ENCODE measurements around the gene WDR35.

WDR35 gene

DNA sequence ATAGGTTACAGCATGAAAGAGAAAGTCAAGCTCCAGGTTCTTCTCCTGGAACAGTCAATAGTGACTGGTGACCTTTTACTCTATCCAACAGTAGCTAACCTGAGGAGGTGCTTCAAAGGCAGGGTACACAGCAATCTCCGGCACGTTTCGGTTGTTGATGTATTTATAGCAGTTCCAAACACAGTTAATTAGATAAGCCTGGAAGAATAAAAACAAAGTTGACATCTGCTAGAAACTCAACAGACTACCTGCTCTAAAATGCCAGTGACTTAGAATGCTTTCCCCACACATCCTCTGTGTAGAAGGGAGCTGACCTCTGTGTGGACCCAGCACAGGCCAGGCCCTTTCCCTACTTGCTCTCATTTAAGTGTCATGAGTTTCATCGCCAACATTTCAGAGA is 44.3 kb upstream of the WDR35 start:
- H3K4me3 ChIP-seq (IDR thresholded peaks at IDR 0.05; ENCODE audit: insufficient read depth, low read depth, low read length), result no peak overlapping the region
- H3K4me1 ChIP-seq (ENCODE audit: low read depth, poor library complexity, severe bottlenecking), result no peaks in the 10 kb centered on the region
- H3K79me2 ChIP-seq (ENCODE audit: insufficient read depth, low read depth), result no peaks in the 10 kb centered on the region; the same call in 1 of the 2 replicates
- H3K36me3 ChIP-seq (ENCODE audit: insufficient read depth), result peaks cover 12% of the 10 kb centered on the region; the same call in 1 of the 2 replicates
- no peak overlapping the region for H2AFZ ChIP-seq (ENCODE audit: low read depth)
- no peaks in the 10 kb centered on the region for H4K20me1 ChIP-seq (ENCODE audit: insufficient read depth)
- H3K4me2 ChIP-seq, result no peak overlapping the region
- no peak overlapping the region for H3K27ac ChIP-seq
- H3K9ac ChIP-seq, result no peak overlapping the region
- TF ChIP-seq, protein P1, sequence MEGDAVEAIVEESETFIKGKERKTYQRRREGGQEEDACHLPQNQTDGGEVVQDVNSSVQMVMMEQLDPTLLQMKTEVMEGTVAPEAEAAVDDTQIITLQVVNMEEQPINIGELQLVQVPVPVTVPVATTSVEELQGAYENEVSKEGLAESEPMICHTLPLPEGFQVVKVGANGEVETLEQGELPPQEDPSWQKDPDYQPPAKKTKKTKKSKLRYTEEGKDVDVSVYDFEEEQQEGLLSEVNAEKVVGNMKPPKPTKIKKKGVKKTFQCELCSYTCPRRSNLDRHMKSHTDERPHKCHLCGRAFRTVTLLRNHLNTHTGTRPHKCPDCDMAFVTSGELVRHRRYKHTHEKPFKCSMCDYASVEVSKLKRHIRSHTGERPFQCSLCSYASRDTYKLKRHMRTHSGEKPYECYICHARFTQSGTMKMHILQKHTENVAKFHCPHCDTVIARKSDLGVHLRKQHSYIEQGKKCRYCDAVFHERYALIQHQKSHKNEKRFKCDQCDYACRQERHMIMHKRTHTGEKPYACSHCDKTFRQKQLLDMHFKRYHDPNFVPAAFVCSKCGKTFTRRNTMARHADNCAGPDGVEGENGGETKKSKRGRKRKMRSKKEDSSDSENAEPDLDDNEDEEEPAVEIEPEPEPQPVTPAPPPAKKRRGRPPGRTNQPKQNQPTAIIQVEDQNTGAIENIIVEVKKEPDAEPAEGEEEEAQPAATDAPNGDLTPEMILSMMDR (conservative IDR thresholded peaks at IDR 0.05; ENCODE audit: low read depth, low read length), result no peak
- H3K27me3 ChIP-seq (ENCODE audit: insufficient read depth, low read depth), result no peaks in the 10 kb centered on the region

GRCh38 chr2:20033322-20033721 is 43.4 kb upstream of the WDR35 start:
- Histone ChIP-seq H3K4me2 (no peak overlapping the region), H3K27ac (no peak overlapping the region), H3K79me2 (ENCODE audit: insufficient read depth, low read depth) (no peaks in the 10 kb centered on the region), H3K27me3 (ENCODE audit: insufficient read depth, low read depth) (no peaks in the 10 kb centered on the region), H3K36me3 (ENCODE audit: insufficient read depth) (peaks cover 12% of the 10 kb centered on the region; the same call in 1 of the 2 replicates), H3K9ac (no peak overlapping the region), H3K4me1 (ENCODE audit: low read depth, poor library complexity, severe bottlenecking) (no peaks in the 10 kb centered on the region), H2AFZ (ENCODE audit: low read depth) (no peak overlapping the region), H3K4me3 (IDR thresholded peaks at IDR 0.05; ENCODE audit: insufficient read depth, low read depth, low read length) (no peak overlapping the region), H4K20me1 (ENCODE audit: insufficient read depth) (no peaks in the 10 kb centered on the region)
- TF ChIP-seq, protein P1 (conservative IDR thresholded peaks at IDR 0.05; ENCODE audit: low read depth, low read length), result no peak

- H3K4me1 ChIP-seq (ENCODE audit: low read depth, poor library complexity, severe bottlenecking), result no peaks in the 10 kb centered on the region
- H3K27me3 ChIP-seq (ENCODE audit: insufficient read depth, low read depth), result no peaks in the 10 kb centered on the region
- no peak overlapping the region for H3K4me2 ChIP-seq
- H4K20me1 ChIP-seq (ENCODE audit: insufficient read depth), result no peaks in the 10 kb centered on the region
- no peak overlapping the region for H3K4me3 ChIP-seq (IDR thresholded peaks at IDR 0.05; ENCODE audit: insufficient read depth, low read depth, low read length)
- no peak overlapping the region for H2AFZ ChIP-seq (ENCODE audit: low read depth)
- no peaks in the 10 kb centered on the region for H3K79me2 ChIP-seq (ENCODE audit: insufficient read depth, low read depth)
- no peak overlapping the region for H3K27ac ChIP-seq
- H3K9ac ChIP-seq, result no peak overlapping the region
- TF ChIP-seq, protein P1 (conservative IDR thresholded peaks at IDR 0.05; ENCODE audit: low read depth, low read length), result no peak
- peaks cover 12% of the 10 kb centered on the region; the same call in 1 of the 2 replicates for H3K36me3 ChIP-seq (ENCODE audit: insufficient read depth)
Measured at GRCh38 chr2:20030224-20030623, 40.3 kb upstream of the WDR35 start.

GRCh38 chr2:20027705-20028434 is 38.0 kb upstream of the WDR35 start:
- H3K27me3 ChIP-seq (ENCODE audit: insufficient read depth, low read depth), result no peaks in the 10 kb centered on the region
- TF ChIP-seq, protein P1 (conservative IDR thresholded peaks at IDR 0.05; ENCODE audit: low read depth, low read length), result no peak
- no peaks in the 10 kb centered on the region for H3K4me1 ChIP-seq (ENCODE audit: low read depth, poor library complexity, severe bottlenecking)
- no peak overlapping the region for H3K4me2 ChIP-seq
- H3K4me3 ChIP-seq (IDR thresholded peaks at IDR 0.05; ENCODE audit: insufficient read depth, low read depth, low read length), result no peak overlapping the region
- no peak overlapping the region for H3K9ac ChIP-seq
- H3K36me3 ChIP-seq (ENCODE audit: insufficient read depth), result peaks cover 2% of the 10 kb centered on the region; the same call in 1 of the 2 replicates
- H3K27ac ChIP-seq, result no peak overlapping the region
- H3K79me2 ChIP-seq (ENCODE audit: insufficient read depth, low read depth), result no peaks in the 10 kb centered on the region
- H4K20me1 ChIP-seq (ENCODE audit: insufficient read depth), result no peaks in the 10 kb centered on the region
- H2AFZ ChIP-seq (ENCODE audit: low read depth), result no peak overlapping the region

Measured in KMS-11 (cell line).